Osteocyte (in vitro differentiated cells): Measurements from ENCODE around the gene TMEM143. TPM values are rescaled to one million over a fixed set of nuclear protein-coding genes. Genes with fewer than 3 reads are reported as not detected.
A peak's percentile ranks its signal among the peaks of the same experiment; 100 is the strongest.

ENCODE experiments used
- DNase-seq: peaks from one replicate; pipeline ENCODE4 v3.0.0; 2021; ENCODE audit warnings: mixed read lengths; ENCODE audit not compliant: unreplicated experiment; ENCODE audit errors: extremely low spot score
- H3K27ac Mint-ChIP-seq: one replicate; pipeline ENCODE4 v1.8.0; 2021; ENCODE audit warnings: mild to moderate bottlenecking, mixed read lengths; ENCODE audit not compliant: unreplicated experiment
- H3K27me3 Mint-ChIP-seq: one replicate; pipeline ENCODE4 v1.8.0; 2021; ENCODE audit warnings: mixed read lengths; ENCODE audit not compliant: unreplicated experiment
- H3K36me3 Mint-ChIP-seq: one replicate; pipeline ENCODE4 v1.8.0; 2021; ENCODE audit warnings: mixed read lengths; ENCODE audit not compliant: unreplicated experiment
- H3K4me1 Mint-ChIP-seq: one replicate; pipeline ENCODE4 v1.8.0; 2021; ENCODE audit warnings: mixed read lengths; ENCODE audit not compliant: unreplicated experiment
- H3K4me3 Mint-ChIP-seq: one replicate; pipeline ENCODE4 v1.8.0; 2021; ENCODE audit warnings: mild to moderate bottlenecking, moderate library complexity, mixed read lengths; ENCODE audit not compliant: unreplicated experiment
- H3K9me3 Mint-ChIP-seq: one replicate; pipeline ENCODE4 v1.8.0; 2021; ENCODE audit warnings: mixed read lengths; ENCODE audit not compliant: unreplicated experiment
- total RNA-seq: library from RNA; stranded (reverse); gene quantifications from 2 replicates; pipeline ENCODE4 v1.2.1, GENCODE V29; 2021
- TF ChIP-seq, protein P1 (sequence below): fragments of 200-600 bp; sonication (generic); IDR thresholded peaks from 2 replicates; pipeline ENCODE4 v1.5.0; 2021; ENCODE audit warnings: antibody characterized with exemption, mild to moderate bottlenecking, moderate library complexity

The TMEM143 gene
- total RNA-seq, 1 donor from 2014 or later, result 9.1 TPM

DNA sequence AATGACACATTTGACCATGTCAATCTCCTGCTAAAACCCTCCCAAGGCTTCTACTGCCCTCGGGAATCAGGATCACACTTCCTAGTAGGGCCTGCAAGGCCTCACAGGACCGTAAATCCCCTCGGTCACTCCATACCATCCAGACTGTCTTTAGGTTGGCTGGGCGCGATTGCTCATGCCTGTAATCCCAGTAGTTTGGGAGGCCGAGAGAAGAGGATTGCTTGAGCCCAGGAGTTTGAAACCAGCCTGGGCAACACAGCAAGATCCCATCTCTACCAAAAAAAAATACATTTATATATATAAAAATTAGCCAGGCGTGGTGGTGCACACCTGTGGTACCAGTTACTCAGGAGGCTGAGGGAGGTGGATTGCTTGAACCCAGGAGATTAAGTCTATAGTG is 15.0 kb downstream of the TMEM143 start:
- H3K27ac Mint-ChIP-seq, result no peak overlapping the region
- H3K4me3 Mint-ChIP-seq, result no peak overlapping the region
- TF ChIP-seq, protein P1, sequence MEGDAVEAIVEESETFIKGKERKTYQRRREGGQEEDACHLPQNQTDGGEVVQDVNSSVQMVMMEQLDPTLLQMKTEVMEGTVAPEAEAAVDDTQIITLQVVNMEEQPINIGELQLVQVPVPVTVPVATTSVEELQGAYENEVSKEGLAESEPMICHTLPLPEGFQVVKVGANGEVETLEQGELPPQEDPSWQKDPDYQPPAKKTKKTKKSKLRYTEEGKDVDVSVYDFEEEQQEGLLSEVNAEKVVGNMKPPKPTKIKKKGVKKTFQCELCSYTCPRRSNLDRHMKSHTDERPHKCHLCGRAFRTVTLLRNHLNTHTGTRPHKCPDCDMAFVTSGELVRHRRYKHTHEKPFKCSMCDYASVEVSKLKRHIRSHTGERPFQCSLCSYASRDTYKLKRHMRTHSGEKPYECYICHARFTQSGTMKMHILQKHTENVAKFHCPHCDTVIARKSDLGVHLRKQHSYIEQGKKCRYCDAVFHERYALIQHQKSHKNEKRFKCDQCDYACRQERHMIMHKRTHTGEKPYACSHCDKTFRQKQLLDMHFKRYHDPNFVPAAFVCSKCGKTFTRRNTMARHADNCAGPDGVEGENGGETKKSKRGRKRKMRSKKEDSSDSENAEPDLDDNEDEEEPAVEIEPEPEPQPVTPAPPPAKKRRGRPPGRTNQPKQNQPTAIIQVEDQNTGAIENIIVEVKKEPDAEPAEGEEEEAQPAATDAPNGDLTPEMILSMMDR, result no peak
- peaks cover 8% of the 10 kb centered on the region for H3K4me1 Mint-ChIP-seq
- no peaks in the 10 kb centered on the region for H3K27me3 Mint-ChIP-seq
- H3K36me3 Mint-ChIP-seq, result no peaks in the 10 kb centered on the region
- no peak for DNase-seq
- no peaks in the 10 kb centered on the region for H3K9me3 Mint-ChIP-seq

DNA sequence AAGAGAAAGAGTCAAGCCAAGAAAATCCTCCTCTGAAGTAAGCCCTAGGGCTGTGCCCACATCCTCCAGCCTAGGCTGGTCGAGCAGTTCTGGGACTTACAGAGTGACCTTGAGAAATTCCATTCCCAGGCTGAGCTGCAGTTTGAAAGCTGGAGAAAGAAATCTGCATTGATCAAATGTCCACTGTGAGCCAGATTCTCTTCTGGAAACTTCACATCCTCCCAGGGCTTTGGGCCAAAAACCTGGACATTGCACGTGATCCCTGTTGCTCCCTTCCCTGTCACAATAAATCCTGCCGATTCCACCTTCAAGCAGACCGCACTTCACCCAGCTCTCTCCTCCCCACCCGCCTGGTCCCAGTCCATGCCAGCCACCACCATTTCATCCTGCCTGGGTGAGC is 15.7 kb downstream of the TMEM143 start:
- H3K4me1 Mint-ChIP-seq, result peaks cover 8% of the 10 kb centered on the region
- TF ChIP-seq, protein P1, result no peak
- DNase-seq, result no peak
- no peaks in the 10 kb centered on the region for H3K27me3 Mint-ChIP-seq
- no peaks in the 10 kb centered on the region for H3K9me3 Mint-ChIP-seq
- peak overlapping the region; percentile 27 for H3K27ac Mint-ChIP-seq
- H3K36me3 Mint-ChIP-seq, result no peaks in the 10 kb centered on the region
- H3K4me3 Mint-ChIP-seq, result no peak overlapping the region

DNA sequence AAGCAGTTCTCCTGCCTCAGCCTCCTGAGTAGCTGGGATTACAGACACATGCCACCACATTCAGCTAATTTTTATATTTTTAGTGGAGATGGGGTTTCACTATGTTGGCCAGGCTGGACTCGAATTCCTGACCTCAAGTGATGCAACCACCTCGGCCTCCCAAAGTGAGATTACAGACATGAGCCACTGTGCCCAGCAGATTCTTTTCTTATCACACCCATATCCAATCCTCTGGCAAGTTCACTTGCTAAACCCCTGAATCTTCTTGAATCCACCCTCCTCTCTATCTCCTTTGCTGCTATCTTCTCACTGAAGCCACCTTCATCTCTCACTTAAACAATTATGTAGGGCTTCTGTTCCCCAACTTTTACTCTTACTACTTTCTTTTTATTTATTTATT is 17.5 kb downstream of the TMEM143 start:
- DNase-seq, result no peak
- Mint-ChIP-seq H3K4me1 (peaks cover 8% of the 10 kb centered on the region), H3K27me3 (no peaks in the 10 kb centered on the region), H3K4me3 (no peak overlapping the region), H3K9me3 (no peaks in the 10 kb centered on the region), H3K27ac (no peak overlapping the region), H3K36me3 (no peaks in the 10 kb centered on the region)
- TF ChIP-seq, protein P1, result no peak

DNA sequence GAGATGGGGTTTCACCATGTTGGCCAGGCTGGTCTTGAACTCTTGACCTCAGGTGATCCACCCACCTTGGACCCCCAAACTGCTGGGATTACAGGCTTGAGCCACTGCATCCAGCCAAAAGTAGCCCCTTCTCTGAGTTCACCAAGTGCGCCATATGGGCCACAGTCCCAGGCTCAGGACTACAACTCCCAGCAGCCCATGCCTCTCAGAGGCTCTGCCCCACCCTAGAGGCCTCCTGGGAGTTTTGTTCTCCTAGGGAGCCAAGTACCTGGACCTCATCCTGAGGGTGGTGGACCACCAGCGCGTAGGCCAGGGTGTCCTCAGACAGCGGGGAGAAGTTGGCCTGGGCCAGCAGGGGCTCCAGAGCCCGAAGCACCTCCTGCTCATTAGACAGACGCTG is 18.8 kb downstream of the TMEM143 start:
- Mint-ChIP-seq H3K4me1 (peaks cover 8% of the 10 kb centered on the region), H3K27ac (no peak overlapping the region), H3K4me3 (no peak overlapping the region), H3K27me3 (no peaks in the 10 kb centered on the region), H3K36me3 (no peaks in the 10 kb centered on the region), H3K9me3 (no peaks in the 10 kb centered on the region)
- no peak for DNase-seq
- TF ChIP-seq, protein P1, result no peak

DNA sequence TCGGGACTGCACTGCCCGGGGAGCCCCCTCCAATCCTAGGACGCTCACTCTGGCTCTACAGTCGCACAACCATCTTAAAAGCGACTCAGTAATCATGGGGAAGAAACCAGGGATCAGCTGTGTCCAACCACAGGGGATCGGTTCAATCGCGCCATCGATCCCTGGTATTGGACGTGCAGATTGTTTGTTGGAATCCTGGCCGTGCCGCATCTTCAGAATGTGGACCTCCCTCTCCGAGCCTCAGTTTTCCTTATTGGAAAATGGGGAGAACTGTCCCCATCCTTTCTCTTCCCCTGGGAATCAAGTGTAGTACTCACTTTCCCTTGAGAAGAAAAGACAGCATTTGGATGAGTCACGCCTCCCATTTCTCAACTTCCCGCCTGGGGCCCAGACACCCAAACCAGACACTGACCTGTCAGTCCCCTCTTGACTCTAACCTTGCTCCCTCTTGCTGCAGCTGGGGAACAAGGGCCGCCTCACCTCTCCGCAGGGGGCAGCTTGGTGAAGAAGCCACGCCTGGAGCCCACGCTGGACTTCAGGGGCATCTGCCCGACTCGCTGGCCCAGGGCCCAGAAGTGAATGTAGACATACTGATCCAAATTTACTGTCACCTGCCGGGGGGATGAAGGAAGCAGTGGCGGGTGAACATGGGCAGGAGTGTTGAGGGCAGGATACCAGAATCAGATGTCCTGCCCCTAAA is 20.7 kb downstream of the TMEM143 start:
- peaks cover 3% of the 10 kb centered on the region for H3K4me1 Mint-ChIP-seq

More for the DNA sequence above, 20.7 kb downstream of the TMEM143 start:
- Mint-ChIP-seq H3K36me3 (no peaks in the 10 kb centered on the region), H3K9me3 (no peaks in the 10 kb centered on the region), H3K27me3 (no peaks in the 10 kb centered on the region), H3K27ac (no peak overlapping the region), H3K4me3 (no peak overlapping the region)
- DNase-seq, result no peak
- TF ChIP-seq, protein P1, result no peak
